Gastrocnemius medialis (tissue), 4 donors: ENCODE measurements around the gene BCL6B.

ENCODE experiments used
- CTCF ChIP-seq, 5 experiments: fragments of 450-650 bp in 3 of 5; fragments of 200-600 bp in 2 of 5; sonication (generic) in 2 of 5; IDR thresholded peaks in 4 of 5; conservative IDR thresholded peaks in 1 of 5; 1 replicate in 4 of 5; 2 replicates in 1 of 5; pipeline ENCODE4 v1.5.1; 2016 to 2019; ENCODE audit warnings: antibody characterized with exemption in 5 of 5, mild to moderate bottlenecking in 3 of 5, moderate library complexity in 3 of 5
- POLR2A ChIP-seq, 2 donors: fragments of 450-650 bp; IDR thresholded peaks; one replicate each; pipeline ENCODE4 v1.6.1; 2017; ENCODE audit warnings: antibody characterized with exemption in 2 of 2, mild to moderate bottlenecking in 2 of 2, moderate library complexity in 2 of 2

GRCh38 chr17:7021993-7022778 is 664 bp upstream of the BCL6B start:
- TF ChIP-seq CTCF (IDR thresholded peaks at IDR 0.05 in 4 of 5, conservative IDR thresholded peaks at IDR 0.05 in 1 of 5), result peak; percentile 92 to 98 (median 96)
- TF ChIP-seq POLR2A (IDR thresholded peaks at IDR 0.05), result peak; percentile 8 to 31
